Stimulated activated CD4-positive, alpha-beta T cell treated with anti-CD3 and anti-CD28 coated beads, Interleukin-4, amount 100 ng/mL, for 24 hours (primary cell): Measurements from ENCODE around the gene HEXA.
"Not testable (repeated sequence)": the region's sequence is repeated elsewhere in the genome, so short reads cannot be mapped to it uniquely, and the experiment has no call there.

ENCODE experiments used
- DNase-seq: peaks from one replicate; pipeline ENCODE4 v3.0.0-alpha.2; 2020

HEXA gene

DNA sequence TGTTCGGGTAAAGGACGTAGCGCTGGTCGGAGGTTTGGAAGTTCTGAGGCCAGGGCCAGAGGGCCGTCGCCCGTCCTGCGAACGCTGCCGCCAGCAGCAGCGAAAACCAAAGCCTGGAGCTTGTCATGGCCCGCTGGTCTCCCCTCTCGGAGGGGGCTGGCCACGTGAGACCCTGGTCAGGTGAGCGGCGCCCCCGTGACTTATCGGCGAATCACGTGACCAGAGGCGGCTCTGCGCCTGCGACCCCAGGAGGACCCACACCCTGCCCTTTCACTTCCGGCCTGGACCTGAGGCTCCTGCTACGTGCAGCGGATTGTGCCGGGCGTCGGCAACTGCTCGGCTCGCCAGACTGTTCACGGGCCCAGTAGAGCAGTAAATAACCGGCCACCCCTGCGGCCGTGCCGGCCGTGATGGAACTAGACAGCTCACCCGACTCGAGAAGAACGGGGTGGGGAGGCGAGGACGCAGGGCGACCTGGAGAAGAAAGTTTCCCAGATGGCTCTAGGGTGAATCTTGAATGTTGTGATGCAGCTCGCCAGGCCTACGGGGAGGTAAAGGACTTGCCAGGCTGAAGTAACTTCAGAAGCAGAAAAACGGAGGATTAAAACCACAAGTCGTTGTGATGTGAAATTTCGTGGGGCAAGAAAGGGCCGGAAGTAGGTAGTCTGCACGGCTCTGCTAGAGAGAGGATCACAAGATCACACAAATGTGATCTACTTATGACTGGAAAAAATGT, at the start of gene HEXA:
Gene HEXA (minus strand): TSS at position 169 of the 736 bp plus-strand sequence. CDS start 42 bp downstream, at position 127.
- peak; percentile 97 for DNase-seq

DNA sequence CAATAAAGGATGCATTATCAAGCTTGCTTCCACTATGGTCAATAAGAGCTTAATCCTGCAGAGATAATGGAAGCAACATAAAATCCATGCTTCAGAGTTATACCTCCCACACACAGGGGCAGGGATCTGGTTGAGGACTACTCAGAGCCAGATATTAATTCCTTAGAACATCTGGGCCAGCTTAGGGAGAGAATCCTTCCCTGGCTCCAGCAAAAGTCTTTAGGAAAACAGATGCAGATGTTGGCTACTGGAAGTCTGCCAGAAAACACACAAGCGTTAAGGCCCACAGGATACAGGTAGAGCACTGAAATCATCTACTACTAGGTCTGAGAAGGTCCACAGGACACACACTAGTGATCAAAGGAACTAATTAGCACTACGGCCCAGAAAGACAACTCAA, 47.4 kb upstream of the HEXA start:
- DNase-seq: no peak

DNA sequence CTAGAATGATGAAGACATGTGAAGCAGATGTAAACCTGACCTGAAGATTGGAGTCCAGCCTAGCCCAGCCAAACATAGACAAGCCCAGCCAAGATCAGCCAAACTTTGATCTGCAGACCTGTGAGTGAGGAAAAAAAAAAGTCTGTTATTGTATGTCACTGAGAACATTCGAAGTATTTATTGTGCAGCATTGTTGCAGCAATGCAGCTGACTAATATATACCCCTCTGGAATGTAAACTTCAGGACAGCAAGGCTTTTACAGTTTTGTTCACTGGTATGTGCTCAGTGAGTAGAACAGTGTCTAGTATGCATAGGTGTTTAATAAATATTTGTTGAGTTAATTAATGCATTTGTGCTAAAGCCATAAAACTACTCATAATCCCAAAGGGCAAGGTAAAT, 45.7 kb upstream of the HEXA start:
- DNase-seq: no peak

DNA sequence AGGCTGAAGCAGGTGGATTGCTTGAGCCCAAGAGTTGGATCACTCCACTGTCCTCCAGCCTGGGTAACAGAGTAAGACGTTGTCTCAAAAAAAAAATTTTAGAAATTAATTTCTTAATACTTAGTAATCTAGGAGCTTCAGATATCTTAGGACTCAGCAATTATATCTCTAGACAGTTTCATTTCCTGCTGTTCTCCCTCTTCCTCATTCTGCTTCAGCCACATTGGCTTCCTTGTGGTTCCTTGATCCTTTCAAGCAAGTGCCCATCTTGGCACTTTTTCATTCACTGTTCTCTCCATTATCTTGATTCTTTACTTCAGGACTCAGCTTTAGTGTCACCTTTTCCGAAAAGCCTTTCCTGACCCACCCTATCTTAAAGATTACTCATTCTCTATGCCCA, 44.8 kb upstream of the HEXA start:
- no peak for DNase-seq

DNA sequence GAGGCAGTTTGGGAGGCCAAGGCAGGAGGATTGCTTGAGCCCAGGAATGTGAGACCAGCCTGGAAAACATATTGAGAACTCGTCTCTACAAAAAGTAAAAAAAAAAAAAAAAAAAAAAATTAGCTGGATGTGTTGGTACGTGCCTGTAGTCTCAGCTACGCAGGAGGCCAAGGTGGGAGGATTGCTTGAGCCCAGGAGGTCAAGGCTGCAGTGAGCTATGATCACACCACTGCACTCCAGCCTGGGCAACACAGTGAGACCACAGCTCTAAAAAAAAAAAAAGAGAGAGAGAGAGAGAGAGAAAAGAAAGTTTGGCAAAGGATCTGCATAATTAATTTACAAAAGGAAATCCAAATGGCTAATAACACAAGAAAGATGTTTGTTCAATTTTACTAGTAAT, 44.0 kb upstream of the HEXA start:
- not testable (repeated sequence) for DNase-seq

DNA sequence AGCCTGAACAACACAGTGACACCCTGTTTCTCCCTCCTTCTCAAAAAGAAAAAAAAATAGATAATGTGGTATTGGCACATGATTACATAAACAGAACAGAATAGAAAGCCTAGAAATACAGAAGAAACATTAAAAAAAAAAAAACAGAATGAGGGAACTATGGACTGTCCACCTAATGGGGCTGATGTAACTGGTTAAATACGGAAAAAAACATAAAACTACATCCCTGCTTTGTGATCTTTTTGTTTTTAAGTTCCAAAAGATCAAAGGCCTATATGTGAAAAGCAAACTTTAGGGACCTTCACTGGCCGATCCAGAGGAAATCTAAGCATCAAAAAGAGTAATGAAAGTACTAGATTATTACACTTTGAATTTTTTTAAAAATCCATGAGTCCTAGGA, 39.5 kb upstream of the HEXA start:
- no peak for DNase-seq

DNA sequence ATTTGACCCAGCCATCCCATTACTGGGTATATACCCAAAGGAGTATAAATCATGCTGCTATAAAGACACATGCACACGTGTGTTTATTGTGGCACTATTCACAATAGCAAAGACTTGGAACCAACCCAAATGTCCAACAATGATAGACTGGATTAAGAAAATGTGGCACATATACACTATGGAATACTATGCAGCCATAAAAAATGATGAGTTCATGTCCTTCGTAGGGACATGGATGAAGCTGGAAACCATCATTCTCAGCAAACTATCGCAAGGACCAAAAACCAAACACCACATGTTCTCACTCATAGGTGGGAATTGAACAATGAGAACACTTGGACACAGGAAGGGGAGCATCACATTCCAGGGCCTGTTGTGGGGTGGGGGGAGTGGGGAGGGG, 37.5 kb upstream of the HEXA start:
- not testable (repeated sequence) for DNase-seq

DNA sequence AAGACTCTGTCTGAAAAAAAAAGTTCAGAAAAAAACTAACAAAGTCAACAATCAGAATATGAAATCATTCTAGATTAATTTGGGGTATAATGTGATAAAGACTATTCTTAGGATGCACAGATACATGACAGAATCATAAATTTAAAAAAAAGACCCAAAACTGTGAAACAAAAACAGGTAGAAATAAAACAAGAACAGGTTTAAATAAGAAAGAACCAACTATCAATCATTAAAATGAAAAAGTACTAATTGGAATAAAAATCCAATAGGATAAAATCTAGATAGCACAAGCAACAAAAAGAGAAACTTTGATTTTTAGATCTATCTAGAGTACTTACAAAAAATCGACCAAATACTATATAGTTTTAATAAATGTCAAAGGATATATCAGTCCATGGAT, 35.7 kb upstream of the HEXA start:
- no peak for DNase-seq

DNA sequence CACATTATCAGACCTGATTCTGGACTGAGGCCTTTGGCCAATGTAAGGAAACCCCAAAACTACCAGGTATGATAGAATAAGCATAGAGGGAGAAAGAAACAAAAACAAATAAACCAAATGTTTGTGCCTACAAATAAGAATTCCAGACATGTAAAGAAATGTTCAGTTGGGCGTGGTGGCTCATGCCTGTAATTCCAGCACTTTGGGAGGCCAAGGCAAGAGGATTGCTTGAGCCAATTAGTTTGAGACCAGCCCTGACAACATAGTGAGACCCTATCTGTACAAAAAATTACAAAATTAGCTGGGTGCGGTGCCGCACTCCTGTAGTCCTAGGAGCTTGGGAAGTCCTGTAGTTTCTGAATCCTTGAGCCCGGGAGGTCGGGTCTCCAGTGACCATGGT, 35.3 kb upstream of the HEXA start:
- no peak for DNase-seq

DNA sequence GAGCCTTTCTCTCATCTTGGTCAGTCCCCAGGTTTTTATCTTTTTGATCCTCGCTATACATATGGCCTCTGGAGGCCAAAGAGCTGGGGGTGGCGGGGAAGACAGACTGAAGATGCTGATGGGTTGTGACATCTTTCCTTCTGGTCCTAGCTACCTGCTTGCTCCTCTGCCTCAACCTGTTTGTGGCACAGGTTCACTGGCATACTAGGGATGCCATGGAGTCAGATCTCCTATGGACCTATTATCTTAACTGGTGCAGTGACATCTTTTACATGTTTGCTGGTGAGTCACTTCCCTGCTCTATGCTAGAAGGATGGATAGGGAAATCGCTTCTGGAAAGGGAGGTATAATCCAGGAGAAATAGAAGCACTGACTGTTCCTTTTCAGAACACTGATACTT, 31.1 kb upstream of the HEXA start:
- DNase-seq: no peak

DNA sequence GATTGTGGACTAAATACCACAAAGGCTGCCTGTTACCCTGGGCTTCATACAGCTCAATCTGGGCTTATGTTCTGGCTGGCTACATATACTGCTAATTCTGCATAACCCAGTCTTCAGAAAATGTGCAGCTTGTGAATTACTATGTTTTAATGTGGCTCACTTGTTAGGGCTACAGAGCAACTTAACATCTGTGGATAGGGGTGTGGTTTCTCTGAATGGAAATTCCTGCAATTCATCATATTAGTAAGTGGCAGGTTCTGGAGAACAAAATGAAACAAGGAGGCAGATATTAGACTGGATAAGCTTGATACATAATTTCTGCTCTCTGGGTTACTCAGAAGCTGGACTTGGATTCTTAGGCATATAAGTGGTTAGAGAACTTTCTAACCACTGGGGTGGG, 29.0 kb upstream of the HEXA start:
- no peak for DNase-seq

DNA sequence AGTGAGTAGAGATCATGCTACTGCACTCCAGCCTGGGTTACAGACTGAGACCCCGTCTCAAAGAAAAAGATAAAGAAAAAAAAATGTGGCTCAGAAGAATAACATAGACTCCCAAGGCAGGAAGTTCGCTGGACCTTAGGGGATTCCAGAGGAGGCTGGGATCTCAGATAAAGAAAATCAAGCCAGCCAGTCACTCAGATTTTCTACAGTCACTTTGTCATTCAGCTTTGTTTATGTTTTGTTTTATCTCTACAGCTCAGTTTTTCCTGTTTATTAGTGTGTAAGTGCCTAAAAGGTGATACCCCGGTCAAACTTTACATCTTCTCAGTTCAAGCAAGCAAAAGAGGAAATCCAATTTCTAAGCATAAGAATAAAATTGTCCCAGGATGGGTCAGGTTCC, 28.5 kb upstream of the HEXA start:
- no peak for DNase-seq

DNA sequence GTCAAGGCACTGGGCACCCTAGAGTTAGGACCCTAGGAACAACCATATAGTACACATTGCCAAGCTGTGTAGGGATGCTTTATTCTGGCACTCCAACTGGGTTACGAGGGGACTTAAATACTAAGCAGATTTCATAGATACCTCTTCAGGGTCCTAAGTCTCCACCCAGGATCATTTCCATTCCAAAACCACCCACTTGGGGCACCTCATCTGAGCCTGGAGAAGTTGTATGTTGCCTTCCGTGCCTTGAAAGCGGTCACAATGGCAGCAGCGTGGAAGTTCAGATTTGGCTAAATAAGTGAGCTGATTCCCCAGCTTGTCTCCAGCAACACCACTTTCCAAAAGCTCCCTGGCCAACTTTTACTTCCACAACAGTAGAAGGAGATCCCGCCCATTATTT, 26.9 kb upstream of the HEXA start:
- no peak for DNase-seq

DNA sequence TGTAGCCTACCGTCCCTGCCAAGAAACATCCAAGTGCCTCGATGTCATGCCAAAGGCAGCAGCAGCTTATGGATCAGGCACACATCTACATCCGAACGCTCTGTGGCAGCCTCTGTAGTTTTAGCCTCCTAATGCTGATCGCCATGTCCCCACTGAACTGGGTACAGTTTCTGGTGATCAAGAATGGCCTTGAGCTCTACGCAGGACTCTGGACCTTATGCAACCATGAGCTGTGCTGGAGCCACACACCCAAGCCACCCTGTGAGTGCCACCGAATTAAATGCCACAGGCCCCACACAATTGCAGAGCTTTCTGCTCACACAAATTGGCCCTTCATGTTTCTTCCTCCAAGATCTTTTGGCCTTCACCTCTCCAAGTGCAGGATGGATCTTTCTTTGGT, 22.8 kb upstream of the HEXA start:
- no peak for DNase-seq

DNA sequence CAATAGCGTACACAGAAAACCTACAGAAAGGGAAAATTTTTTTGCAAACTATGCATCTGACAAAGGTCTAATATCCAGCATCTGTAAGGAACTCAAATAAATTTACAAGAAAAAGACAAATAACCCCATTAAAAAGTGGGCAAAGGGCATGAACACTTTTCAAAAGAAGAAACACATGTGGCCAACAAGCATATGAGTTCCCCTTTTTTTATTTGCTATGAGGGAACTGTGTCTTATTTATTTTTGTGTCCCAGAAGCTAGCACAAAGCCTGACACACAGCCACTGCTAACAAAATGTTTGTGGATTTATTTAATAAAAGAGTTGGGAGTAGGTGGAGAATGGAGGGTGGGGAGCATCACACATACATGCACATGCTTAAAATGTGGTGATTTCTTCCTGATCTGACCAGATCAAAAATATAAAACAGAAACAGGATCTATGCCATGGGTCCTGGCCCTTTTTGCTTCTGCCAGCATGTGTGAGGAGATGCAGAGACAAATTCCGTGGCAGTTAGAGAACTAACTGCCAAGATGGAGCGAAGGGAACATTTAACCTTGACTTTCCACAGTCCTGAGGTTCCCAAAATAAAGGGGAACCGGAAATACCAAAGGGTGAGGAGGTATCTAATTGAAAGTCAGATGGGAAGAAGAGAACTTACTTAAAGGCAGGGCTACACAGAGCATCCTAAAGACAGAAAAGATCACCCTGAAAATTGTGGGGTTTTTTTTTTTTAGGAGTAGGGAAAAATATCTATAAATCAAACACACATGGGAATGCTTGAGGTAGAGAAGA, 22.2 kb upstream of the HEXA start, which contains the start of gene TMEM202:
Gene TMEM202 (plus strand): TSS at position 510 of the 793 bp plus-strand sequence. CDS start 22 bp downstream, at position 532.
- DNase-seq: no peak

DNA sequence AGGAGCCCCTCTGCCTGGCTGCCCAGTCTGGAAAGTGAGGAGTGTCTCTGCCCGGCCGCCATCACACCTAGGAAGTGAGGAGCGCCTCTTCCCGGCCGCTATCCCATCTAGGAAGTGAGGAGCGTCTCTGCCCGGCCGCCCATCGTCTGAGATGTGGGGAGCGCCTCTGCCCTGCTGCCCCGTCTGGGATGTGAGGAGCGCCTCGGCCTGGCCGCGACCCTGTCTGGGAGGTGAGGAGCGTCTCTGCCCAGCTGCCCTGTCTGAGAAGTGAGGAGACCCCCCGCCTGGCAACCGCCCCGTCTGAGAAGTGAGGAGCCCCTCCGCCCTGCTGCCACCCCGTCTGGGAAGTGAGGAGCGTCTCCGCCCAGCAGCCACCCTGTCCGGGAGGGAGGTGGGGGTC, 20.5 kb upstream of the HEXA start:
- not testable (repeated sequence) for DNase-seq

DNA sequence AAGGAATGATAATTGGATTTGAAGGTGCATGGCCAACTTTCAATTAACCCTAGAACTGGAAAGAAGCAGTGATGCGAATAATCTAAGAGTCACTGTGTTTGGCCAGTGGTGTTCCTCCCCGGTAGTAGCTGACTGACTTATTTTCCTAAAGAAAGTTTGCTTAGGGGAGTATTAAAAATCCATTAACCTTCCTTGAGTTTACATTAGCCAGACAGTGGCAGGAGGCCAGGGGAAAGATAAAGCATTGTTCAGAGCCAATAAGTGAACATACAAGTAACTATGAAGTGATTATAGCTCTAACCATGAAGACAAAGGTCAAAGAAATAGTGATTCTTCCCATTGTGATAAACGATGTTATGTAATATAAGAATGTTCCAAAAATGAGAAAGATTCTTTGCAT, 13.4 kb upstream of the HEXA start:
- DNase-seq: no peak

DNA sequence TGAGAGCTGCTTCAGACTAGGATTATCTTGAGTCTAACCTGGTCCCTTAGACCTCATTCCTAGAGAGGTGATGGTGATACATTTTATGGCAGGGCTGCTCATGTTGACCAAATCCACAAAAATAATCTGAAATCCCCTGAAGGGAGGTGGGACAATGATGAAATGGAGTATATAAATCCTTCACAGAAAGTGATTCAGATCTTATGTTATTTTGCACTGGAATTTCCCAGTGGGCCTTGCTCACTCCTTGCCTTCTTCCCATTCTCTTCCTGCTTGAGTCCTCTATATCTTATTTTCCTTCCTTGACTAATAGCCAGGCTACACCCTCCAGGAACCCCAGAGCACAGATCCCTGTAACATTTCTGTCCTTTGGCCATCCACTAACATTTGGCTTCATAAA, 11.9 kb upstream of the HEXA start:
- DNase-seq: no peak

DNA sequence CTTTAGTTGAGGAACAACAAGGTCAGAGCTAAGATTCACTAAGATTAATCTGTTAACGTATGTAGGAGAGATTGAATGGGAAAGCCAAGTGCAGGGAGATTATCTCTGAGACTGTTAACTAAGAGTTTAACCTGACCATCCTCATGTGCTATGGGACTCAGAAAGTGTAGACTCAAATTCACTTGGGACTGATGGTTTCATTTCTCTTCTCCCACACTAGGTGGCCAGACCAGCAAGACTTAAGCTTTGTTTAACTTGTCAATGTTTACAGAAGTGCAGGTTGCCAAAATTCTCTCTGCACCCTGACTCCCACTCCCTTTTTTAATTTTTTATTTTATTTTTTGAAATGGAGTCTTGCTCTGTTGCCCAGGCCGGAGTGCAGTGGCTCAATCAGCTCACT, 6.3 kb upstream of the HEXA start:
- DNase-seq: no peak

DNA sequence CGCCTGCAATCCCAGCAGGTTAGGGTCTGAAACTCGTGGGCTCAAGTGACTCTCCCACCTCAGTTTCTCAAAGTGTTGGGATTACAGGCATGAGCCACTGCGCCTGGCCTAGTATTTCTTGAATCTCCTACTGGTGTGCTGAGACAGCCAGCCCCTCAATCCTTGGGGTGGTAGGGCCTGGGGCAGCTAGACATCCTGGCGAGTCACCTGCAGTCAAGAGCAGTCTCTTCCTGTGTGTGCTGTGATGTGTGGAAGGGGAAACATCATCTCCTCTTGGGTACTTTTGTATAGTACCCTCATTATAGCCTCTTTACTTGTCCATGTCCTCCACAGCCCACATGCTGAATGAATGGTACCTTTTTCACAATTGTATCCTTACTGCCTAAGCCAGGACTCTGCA, 4.9 kb upstream of the HEXA start:
- DNase-seq: no peak

DNA sequence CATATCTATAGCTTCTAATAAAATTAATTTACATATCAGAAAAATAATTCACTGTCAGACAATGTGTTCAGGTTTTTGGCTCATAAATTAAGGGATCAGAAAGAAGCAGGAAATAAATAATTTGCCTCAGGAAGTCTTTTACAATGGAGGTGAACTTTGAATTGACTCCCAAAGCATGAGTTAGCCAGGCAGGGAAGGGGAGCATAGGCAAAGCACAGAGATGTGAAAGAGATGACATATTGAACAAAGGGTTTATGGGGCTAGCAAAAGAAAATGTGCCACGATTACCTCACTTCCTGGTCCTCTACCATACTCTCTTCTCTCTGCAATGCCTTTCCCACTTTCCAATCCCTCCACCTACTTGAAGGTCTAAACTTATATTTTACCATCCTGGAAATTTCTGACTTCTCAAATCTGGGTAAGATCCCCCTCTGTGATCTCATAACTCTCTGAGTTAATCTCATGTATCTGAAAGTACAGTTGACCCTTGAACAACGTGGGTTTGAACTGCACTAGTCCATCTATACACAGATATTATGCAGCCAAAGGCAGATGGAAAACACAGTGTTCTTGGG, 4.1 kb upstream of the HEXA start:
- DNase-seq: no peak

DNA sequence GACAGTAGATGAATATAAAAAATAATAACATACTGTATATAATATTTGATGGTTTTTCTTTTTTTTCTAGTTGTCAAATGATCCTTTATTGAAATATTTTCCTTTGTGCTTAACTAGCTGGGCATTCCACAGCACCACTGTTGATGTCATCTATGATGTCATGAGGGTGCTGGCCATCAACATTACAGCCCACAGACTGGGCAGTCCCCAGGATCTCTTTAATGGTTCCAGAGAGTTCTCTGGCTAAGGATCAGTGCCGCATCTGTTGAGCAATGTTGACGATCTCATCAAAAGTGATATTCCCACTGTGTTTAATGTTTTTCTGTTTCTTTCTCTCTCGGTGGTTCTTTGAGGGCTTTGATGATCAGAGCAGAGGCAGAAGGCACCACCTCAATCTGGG, 3.3 kb upstream of the HEXA start:
- DNase-seq: not testable (repeated sequence)

DNA sequence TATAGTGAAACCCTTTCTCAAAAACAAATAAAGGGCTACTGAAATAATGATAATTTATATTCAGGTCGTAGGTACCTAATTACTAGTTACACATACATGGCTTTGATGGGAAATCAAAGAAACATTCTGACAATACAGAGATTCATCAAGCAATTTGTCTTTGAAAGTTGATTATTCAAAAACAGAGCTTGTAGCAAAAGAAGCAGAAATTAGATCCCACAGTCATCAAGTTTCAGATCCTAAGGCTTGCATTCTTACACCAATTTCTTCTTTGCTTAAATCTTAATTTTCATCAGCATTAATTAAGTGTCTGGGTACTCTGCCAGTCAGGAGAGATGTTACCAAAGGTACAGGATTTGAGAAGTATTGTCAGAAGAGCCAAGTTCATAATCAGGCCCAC, 1.5 kb upstream of the HEXA start:
- no peak for DNase-seq

DNA sequence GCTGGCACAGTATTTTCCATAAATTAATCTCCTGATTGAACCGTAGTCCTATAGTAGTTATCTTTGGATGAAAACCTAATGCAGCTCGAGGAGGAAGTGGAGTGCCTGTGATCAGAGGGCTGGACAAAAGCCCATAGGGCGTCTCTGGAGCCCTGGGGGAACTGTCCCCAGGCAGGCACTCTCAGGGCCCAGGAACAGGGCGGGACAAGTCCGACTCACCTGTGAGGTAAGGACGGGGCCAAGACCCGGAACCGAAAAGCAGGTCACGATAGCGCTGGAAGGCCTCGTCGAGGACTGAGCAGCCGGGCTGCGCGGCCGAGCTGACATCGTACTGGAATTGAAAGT, 341 bp downstream of the HEXA start:
- DNase-seq: no peak
